ENCODE results near the gene ADGRD1.

- TF ChIP-seq CTCF (IDR thresholded peaks at IDR 0.05) (no peak), YY1 (IDR thresholded peaks at IDR 0.05; ENCODE audit: low read depth) (no peak), EP300 (IDR thresholded peaks at IDR 0.05; ENCODE audit: borderline replicate concordance in 1 of 2, low read depth in 1 of 2, low read length in 1 of 2) (no peak), TCF12 (IDR thresholded peaks at IDR 0.05) (no peak), REST (IDR thresholded peaks at IDR 0.05; ENCODE audit: low read depth, low read length) (no peak), JUND (IDR thresholded peaks at IDR 0.05) (no peak), GATA2 (CRISPR knock-in tag; IDR thresholded peaks at IDR 0.05) (no peak), EZH2phosphoT487 (IDR thresholded peaks at IDR 0.05; ENCODE audit: borderline replicate concordance, low read depth) (no peak), SIN3A (IDR thresholded peaks at IDR 0.05; ENCODE audit: borderline replicate concordance, low read depth, low read length) (no peak), TEAD4 (IDR thresholded peaks at IDR 0.05; ENCODE audit: borderline replicate concordance, insufficient read depth) (no peak)
Measured at GRCh38 chr12:131105351-131105735, 151.6 kb downstream of the ADGRD1 start.

All from SK-N-SH (cell line).